ENCODE results near the gene ADM.

Gene ADM

DNA sequence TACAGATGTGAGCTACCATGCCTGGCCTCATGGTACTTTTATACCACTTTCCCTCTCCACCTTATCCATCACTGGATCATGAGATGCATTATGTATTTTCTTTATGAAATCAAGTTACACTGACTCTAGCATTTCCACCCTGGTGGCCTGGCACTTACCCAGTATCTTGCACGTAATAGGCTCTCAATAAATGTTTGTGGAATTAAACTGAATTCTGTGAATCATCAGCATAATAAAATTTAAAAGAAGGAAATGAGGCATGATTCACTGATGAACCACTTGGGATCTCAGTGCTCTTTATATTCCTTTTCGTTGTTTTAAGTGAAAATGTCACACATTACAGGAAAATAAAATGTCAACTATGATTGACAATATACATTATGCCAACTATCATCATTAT, 25.1 kb downstream of the ADM start:
- no peak for DNase-seq

DNA sequence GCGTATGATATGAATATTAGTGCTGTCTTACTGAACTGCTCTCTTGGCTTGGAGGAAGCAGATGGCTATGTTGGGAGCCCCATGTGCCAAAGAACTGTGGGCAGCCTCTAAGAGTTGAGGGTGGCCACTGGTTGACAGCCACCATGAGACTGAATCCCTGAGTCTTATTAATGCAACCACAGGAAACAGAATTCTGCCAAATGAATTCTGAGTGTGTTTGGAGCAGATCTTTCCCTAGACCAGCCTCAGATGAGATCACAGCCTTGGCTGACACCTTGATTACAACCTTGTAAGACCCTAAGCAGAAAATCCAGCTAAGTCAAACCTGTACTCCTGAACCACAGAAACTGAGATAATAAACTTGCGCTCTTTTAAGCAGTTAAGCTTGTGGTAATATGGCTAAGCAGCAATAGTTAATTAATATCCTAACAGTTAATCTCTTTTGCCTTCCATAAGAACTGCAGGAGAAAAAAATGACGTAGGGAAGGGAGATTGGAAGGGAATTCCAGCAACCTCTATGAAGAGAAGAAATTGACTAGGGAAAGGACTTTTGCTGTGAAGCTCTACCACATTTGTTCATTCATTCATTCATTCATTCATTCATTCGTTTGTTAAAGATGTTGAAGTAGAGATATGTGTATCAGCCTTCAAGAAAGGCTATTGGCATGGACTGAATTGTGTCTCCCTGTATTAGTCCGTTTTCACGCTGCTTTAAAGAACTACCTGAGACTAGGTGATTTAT, 26.8 kb downstream of the ADM start:
- no peak for DNase-seq

DNA sequence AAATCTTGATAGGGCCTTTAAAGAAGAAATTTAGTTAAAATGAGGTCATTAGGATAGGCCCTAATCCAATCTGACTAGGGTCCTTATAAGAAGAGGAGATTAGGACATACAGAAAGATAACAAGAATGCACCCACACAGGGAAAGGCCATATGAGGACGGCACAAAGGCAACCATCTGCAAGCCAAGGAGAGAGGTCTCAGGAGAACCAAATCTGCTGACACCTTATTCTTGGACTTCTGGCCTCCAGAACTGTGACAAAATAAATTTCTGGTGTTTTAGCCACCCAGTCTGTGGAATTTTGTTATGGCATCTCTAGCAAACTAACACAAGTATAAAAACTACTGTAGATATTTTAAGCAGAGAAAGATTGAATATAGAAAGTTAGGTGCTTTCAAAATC, 28.6 kb downstream of the ADM start:
- no peak for DNase-seq

DNA sequence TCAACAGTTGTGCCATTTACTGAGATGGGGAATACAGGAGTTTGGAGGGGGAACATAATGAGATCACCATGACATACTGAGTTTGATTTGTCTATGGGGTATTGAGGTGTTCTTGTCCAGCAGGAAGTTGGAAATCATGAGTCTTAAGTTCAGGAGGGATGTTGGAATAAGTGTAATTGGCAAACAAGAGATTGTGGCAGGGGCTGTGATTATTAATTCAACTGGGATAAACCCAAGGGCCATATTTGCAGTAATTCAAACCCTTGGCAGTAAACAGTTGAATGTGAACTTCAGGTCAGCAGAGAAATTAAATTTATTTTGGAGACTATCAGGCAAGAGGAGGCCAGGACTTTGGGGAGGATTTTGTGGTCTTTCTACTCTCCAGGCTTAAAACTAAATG, 33.4 kb downstream of the ADM start:
- no peak for DNase-seq

DNA sequence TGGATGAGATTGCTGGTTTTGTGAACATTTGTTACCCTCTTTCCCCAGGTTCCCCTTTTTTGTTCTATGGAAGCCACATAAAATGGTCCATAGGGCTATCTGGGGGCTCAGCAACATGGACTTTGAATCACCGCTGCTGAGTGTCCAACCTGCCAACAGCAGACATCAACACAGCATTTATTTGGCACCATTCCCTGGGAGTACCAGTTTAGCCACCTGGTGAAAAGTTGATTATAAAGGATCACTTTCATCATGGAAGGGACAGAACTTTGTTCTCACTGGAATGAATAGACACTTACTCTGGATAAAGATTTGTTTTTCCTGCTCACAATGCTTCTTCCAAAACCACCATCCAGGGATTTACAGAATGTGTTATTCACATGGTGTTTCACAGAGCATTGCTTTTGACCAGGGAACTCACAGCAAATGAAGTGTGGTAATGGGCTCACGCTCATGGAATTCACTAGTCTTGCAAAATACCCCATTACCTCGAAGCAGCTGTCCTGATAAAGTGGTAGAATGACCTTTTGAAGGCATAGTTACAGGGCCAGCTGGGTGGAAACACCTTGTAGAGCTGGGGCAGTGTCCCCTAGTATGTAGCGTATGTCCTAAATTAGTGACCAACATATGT, 43.9 kb downstream of the ADM start:
- DNase-seq = no peak

DNA sequence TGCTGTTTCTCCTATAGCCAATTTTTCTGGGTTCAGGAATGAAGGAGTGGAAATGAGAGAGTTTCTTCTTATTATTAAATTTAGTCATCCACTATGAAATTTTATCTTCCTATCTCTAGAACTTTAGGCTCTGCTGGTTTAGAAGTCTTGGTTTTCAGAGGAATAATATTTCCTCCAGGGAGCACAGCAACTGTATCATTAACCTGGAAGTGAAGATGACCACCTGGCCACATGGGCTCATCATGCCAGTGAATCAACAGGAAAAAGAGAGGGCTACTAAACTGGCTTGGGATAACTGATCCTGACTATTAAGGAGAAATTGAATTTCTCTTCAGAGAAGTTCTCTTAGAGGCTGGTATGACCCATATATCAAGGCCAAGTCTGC, 44.4 kb downstream of the ADM start:
- DNase-seq = no peak

DNA sequence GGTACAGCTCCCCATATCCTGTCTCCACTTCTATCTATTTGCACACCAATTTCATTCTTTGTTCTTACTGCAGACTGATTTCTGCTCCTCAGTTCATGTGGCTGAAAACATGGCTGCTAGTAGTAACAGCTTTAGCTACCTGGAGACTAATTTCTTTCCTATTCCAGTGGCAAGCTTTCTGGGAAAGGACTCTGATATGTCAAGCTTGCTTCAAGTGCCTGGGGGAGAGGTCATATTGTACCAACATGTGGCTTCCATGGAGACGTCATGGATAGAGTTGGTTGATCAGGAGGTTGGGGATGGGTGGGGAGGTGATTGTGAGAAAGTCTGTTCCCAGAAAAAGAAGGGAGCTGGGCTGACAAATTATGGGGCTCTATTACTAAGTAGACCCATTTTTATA, 44.9 kb downstream of the ADM start:
- DNase-seq = no peak

DNA sequence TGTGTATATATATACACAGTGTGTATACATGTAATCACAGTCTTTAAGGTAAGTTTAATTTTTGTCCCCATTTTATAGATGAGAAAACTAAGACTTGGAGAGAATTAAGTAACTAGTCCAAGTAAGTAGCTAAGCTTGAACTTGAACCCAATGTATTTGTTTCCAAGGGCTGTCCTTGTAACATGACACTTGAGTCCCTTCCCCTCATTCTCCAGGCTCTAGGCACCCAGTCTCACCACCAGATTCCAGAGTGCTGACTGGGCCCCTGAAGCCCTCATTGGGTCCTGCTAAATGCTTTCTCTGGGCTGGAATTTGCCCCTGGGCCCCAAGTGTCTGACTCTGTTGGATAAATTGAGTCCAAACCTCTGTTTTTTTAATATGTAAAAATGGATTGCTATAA, 45.5 kb downstream of the ADM start:
- no peak for DNase-seq

DNA sequence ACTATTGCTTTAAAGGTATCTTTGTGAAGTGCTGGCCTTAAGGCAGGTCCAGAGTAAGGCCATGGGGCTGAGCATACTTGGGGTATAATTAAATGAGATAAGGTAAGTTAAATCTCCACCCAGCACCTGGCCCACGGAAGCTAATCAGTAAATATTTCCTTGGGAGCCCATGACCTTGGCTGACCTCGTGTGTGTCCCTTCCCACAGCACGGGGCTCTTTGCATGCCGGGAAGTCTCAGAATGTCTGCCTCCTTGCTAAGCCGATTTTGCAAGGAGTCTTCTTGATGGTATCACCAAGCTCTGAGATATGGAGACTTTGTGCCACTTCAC, 46.5 kb downstream of the ADM start:
- no peak for DNase-seq

DNA sequence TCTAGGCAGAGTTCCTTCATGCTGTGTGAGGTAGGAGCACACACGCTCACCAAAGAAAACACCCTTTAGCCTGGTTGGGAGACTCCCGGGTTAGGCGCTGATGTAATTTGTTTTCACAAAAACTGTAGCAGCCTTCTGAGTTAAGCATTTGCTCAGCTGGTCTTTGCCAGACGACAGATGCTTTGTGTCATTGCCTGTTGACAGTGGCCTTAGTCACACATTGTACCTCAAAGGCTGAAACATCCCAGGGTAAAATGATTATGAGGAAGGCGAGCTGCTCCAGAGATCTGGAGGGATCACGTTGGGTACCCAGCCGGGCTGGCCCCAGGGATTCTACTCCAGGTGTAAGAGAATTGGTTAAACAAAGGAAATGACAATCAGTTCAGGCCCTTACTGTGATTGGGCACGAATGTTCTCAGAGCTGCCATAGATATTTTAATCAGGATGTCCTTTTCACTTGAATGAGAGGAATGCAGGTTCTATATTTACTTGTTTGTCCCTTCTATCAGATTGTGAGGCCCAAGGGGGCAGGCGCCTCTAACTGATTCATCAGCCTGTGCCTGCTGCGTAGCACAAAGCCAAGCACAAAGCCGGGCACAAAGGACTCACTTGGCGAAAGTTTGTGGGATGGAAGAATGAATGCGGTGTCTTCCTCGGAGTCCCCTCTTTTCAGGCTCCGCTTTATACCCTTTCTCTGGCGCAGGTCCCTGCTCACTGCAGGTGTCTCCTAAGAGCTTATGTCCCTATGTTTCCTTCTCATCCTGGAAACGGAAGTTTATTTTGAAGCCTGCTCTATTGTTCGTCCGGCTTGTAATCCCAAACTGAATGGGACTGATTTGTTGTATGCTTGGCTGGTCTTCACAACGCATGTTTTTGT, 47.1 kb downstream of the ADM start:
- DNase-seq = peak; percentile 53

DNA sequence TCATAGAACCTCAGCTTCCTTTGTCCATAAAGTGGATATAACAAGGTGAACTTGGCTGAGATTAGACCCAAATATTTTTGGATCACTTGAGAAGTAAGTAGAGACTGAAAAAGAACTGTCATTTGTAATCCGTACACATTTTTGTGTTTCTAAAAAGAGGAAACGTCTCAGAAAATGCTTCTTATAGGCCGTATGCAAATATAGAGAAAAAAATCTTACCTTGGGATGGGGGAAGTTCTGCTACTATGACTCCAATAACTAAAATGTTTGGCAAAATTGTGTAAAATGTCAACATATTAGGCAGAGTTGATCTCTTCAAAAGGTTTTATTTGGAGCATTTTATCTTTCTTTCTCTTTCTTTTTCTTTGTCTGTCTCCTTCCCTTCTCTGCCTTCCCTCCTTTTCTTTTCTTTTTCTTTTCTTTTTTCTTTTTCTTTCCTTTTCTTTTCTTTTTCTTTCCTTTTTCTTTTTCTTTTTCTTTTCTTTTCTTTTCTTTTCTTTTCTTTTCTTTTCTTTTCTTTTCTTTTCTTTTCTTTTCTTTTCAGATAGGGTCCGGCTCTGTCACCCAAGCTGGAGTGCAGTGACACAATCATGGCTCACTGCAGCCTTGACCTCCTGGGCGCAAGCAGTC, 48.2 kb downstream of the ADM start:
- DNase-seq = no peak

DNA sequence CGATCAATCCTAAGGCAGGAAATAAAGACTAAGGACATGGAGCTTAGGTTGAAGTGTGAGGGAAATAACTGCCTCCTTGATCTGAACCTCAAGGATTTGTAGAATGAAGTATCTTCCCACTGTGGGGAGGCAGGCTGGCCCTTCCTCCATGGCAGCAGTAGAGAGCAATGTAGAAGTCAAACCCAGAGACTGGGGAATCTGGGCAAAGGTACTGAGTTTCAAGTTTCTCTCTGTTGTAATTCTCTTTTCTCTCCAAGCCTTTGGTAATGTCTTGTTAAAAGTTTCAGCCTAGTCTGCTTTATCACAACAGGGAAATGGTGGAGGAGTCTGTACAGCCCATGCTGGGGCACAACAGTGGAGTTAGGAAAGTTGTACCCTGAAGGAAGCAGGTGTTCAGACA, 49.5 kb downstream of the ADM start:
- DNase-seq = no peak

DNA sequence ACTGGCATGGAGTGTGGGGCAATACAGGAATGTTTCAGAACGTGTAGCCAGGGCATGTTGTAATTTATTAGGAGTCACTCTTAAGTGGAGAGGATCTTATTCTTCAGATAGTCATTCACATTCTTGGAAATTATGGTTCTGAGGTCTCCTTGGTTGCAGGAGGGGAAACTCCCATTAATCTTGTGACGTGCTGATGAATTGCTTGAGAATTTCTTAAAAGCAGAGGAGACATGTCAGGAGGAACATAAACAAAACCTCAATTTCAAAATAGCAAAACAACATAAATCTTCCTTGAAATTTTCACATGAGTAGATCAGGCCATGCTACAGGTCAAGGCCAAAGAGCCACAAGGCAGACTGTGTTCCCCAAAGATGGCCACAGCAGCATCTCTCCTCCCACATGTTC, 50.4 kb downstream of the ADM start:
- DNase-seq = no peak

DNA sequence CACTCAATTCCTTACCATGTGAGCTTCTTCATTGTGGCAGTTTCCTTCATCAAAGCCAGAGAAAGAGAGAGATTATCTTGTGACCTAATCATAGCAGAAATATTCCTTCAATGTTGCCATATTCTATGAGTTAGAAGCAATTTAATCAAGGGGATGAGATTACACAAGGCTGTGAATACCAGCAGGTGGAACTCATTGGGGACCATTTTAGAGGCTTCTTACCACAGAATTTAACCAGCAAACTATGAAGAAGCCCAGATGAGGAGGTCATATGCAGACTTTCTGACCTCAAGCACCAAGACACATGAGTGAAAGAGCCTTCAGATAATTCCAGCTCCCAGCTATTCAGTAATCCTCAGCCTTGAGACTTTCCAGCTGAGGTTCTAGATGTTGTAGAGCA, 51.3 kb downstream of the ADM start:
- no peak for DNase-seq
